HCT116 (cell line): ENCODE measurements around the gene CAND2. TPM values are rescaled to one million over a fixed set of nuclear protein-coding genes. Genes with fewer than 3 reads are reported as not detected.

Source experiments
- ATAC-seq: fragments of 200-7000 bp; cut with Tn5 transposase; 2 replicates; pipeline ENCODE4 v1.9.1; 2020; ENCODE audit warnings: mild to moderate bottlenecking, moderate library complexity
- BruUV-seq: library from RNA; stranded (reverse); fragments of 400-500 nt; replicated peaks from 2 replicates; lab custom pipeline; 2021; lab: Mats Ljungman, UMichigan
- CTCF ChIA-PET: fragments of 300-600 bp; sonication (Branson Sonifier 250); formaldehyde crosslinking; loops from one replicate; lab custom pipeline; 2021; ENCODE audit warnings: antibody characterized with exemption; lab: Charles Lee
- POLR2A ChIA-PET: fragments of 300-600, 350-600 bp; sonication (Branson Sonifier 250); formaldehyde crosslinking; loops from one replicate; lab custom pipeline; 2021; ENCODE audit warnings: antibody characterized with exemption; lab: Charles Lee
- RAD21 ChIA-PET, 2 experiments: fragments of 300-600 bp; sonication (Branson Sonifier 250); formaldehyde crosslinking; loops; one replicate each; lab custom pipeline; 2023; ENCODE audit warnings: low total read pairs in 2 of 2; ENCODE audit not compliant: uncharacterized antibody in 2 of 2, unreplicated experiment in 2 of 2, low non-redundant PET in 1 of 2; lab: Charles Lee
- DNase-seq: peaks from one replicate; pipeline ENCODE4 v3.0.0-alpha.2; 2010; ENCODE audit warnings: low read depth, low spot score
- H2AFZ ChIP-seq: fragments of 200-600 bp; shearing (Covaris generic), sonication (generic); 2 replicates; pipeline ENCODE4 v1.6.1; 2017; ENCODE audit warnings: low read depth, mixed run types, mixed read lengths, antibody characterized with exemption, low read length; ENCODE audit not compliant: poor library complexity, severe bottlenecking
- H3K27ac ChIP-seq: 2 replicates; pipeline ENCODE4 v1.5.1; 2012; ENCODE audit warnings: low read depth, low read length
- H3K27me3 ChIP-seq: fragments of 200-600 bp; sonication (generic); 2 replicates; pipeline ENCODE4 v1.6.1; 2016; ENCODE audit warnings: mixed run types, low read length, mixed read lengths; ENCODE audit not compliant: insufficient read depth
- H3K36me3 ChIP-seq, 2 experiments: fragments of 200-500 bp in 1 of 2; fragments of 200-600 bp in 1 of 2; sonication (Bioruptor generic) in 1 of 2; sonication (generic) in 1 of 2; 2 replicates each; pipeline versions ENCODE4 v1.5.1 to v1.6.1; 2014 to 2016; ENCODE audit warnings: low read length in 2 of 2, inconsistent platforms in 1 of 2, mixed read lengths in 1 of 2, mixed run types in 1 of 2; ENCODE audit not compliant: insufficient read depth in 2 of 2, control insufficient read depth in 1 of 2
- H3K4me1 ChIP-seq, 2 experiments: fragments of 200-600 bp in 1 of 2; sonication (generic) in 1 of 2; 2 replicates each; pipeline versions ENCODE4 v1.5.1 to v1.6.1; 2012 to 2017; ENCODE audit warnings: low read length in 2 of 2, inconsistent platforms in 1 of 2, mild to moderate bottlenecking in 1 of 2, mixed read lengths in 1 of 2, mixed run types in 1 of 2, moderate library complexity in 1 of 2; ENCODE audit not compliant: insufficient read depth in 2 of 2, control insufficient read depth in 1 of 2
- H3K4me2 ChIP-seq: fragments of 200-600 bp; sonication (generic); 2 replicates; pipeline ENCODE4 v1.6.1; 2017; ENCODE audit warnings: mixed run types, low read length, mixed read lengths
- H3K4me3 ChIP-seq, 2 experiments: fragments of 200-600 bp in 1 of 2; sonication (generic) in 1 of 2; replicated peaks in 1 of 2; 2 replicates each; pipeline ENCODE4 v1.5.1; 2011 to 2016; ENCODE audit warnings: low read length in 2 of 2, control low read depth in 1 of 2, low read depth in 1 of 2, mild to moderate bottlenecking in 1 of 2, mixed read lengths in 1 of 2, mixed run types in 1 of 2
- H3K79me2 ChIP-seq: fragments of 200-600 bp; sonication (generic); 2 replicates; pipeline ENCODE4 v1.6.1; 2017; ENCODE audit warnings: mild to moderate bottlenecking, mixed run types, low read length, moderate library complexity, mixed read lengths; ENCODE audit not compliant: insufficient read depth
- H3K9ac ChIP-seq: fragments of 200-600 bp; sonication (generic); 2 replicates; pipeline ENCODE4 v1.6.1; 2016; ENCODE audit warnings: low read length, mixed read lengths
- H3K9me2 ChIP-seq: fragments of 200-600 bp; sonication (generic), shearing (Covaris generic); 2 replicates; pipeline ENCODE4 v1.6.1; 2017; ENCODE audit warnings: mixed run types, mild to moderate bottlenecking, moderate library complexity; ENCODE audit not compliant: insufficient read depth
- H3K9me3 ChIP-seq, 2 experiments: fragments of 200-500 bp in 1 of 2; fragments of 200-600 bp in 1 of 2; sonication (Bioruptor generic) in 1 of 2; sonication (generic) in 1 of 2; 2 replicates each; pipeline ENCODE4 v1.6.1; 2014 to 2017; ENCODE audit warnings: low read length in 2 of 2, mixed read lengths in 2 of 2, inconsistent platforms in 1 of 2, low read depth in 1 of 2, mild to moderate bottlenecking in 1 of 2, mixed run types in 1 of 2, moderate library complexity in 1 of 2; ENCODE audit not compliant: control insufficient read depth in 1 of 2, insufficient read depth in 1 of 2
- H4K20me1 ChIP-seq: fragments of 200-600 bp; sonication (generic), shearing (Covaris generic); 2 replicates; pipeline ENCODE4 v1.6.1; 2017; ENCODE audit warnings: mixed run types, mild to moderate bottlenecking, moderate library complexity; ENCODE audit not compliant: insufficient read depth
- CEBPB ChIP-seq: IDR thresholded peaks from 2 replicates; pipeline ENCODE4 v1.6.1; 2012; ENCODE audit warnings: low read depth
- ELF1 ChIP-seq: IDR thresholded peaks from 2 replicates; pipeline ENCODE4 v1.6.1; 2012; ENCODE audit warnings: low read depth, borderline replicate concordance
- EZH2phosphoT487 ChIP-seq: fragments of 200-600 bp; IDR thresholded peaks from 2 replicates; pipeline ENCODE4 v1.6.1; 2018; ENCODE audit warnings: antibody characterized with exemption, borderline replicate concordance
- JUND ChIP-seq: IDR thresholded peaks from 2 replicates; pipeline ENCODE4 v1.6.1; 2012
- POLR2A ChIP-seq: IDR thresholded peaks from 2 replicates; pipeline ENCODE4 v1.7.0; 2011; ENCODE audit warnings: borderline replicate concordance; ENCODE audit not compliant: insufficient read depth, insufficient read length; ENCODE audit errors: extremely low read depth
- intact Hi-C: fragments of 100-400 bp; cut with micrococcal nuclease; formaldehyde crosslinking; loops from 2 replicates; pipeline ENCODE4 v1.10.0; 2022
- total RNA-seq: library from RNA; stranded (reverse); gene quantifications from one replicate; pipeline ENCODE4 v1.2.1, GENCODE V29; 2021; ENCODE audit not compliant: unreplicated experiment
- TF ChIP-seq, protein P1 (sequence below), 3 experiments: fragments of 200-600 bp in 1 of 3; sonication (generic) in 1 of 3; IDR thresholded peaks in 2 of 3; conservative IDR thresholded peaks in 1 of 3; 2 replicates each; pipeline ENCODE4 v1.5.1; 2012 to 2017; ENCODE audit warnings: low read depth in 2 of 3, low read length in 2 of 3, antibody characterized with exemption in 1 of 3, borderline replicate concordance in 1 of 3, control low read depth in 1 of 3, mild to moderate bottlenecking in 1 of 3, mixed read lengths in 1 of 3, mixed run types in 1 of 3, moderate library complexity in 1 of 3; ENCODE audit not compliant: insufficient read depth in 1 of 3

CAND2 gene
- total RNA-seq, 1 experiment from 2014 or later: not detected

DNA sequence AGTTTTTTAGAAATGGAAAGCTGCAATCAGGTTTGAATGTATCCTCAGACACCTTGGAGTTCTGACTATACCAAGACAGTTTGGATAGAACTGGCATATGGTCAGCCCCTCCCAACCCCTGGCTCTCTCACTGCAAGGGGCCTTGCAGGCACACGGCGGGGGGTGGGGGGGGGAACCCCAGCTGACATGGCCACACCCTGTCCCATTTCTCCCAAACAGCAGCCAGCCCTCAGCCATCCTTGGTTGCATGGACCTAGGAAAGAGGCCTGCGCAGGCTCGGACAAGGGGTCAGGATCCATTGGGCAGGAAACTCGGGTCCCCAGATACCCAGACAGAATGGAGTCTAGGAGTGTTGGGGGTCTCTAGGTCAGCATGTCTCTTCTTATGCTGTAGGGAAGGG is 14.5 kb downstream of the CAND2 start:
- intact Hi-C loops: no loop called here
- ATAC-seq (no peak), DNase-seq (no peak)
- no peaks in the 10 kb centered on the region for H3K9me2 ChIP-seq
- BruUV-seq: no TSS peak
- no peak for TF ChIP-seq ELF1
- no peak overlapping the region for H3K4me3 ChIP-seq
- H4K20me1 ChIP-seq: no peaks in the 10 kb centered on the region
- H3K27me3 ChIP-seq: no peaks in the 10 kb centered on the region
- H3K9me3 ChIP-seq: no peaks in the 10 kb centered on the region
- H3K27ac ChIP-seq: 0 out of 2 replicates have a peak overlapping the region, but pooled peaks have one; percentile 1
- no peak overlapping the region for H3K9ac ChIP-seq
- ChIA-PET RAD21 (no interaction called here), CTCF (interaction anchor here (1.2 to 2.4 kb wide), 7 partner anchors 8 to 101 kb away, joined by 3 to 22 read pairs (median 7); partner anchors contain the start of gene RPL32), POLR2A (interaction anchor here (1.1 to 1.5 kb wide), 2 partner anchors 12 to 21 kb away, joined by 3 read pairs; no protein-coding TSS in a partner anchor)
- no peaks in the 10 kb centered on the region for H3K36me3 ChIP-seq
- peak overlapping the region; percentile 86; the same call in 1 of the 2 replicates for H3K4me2 ChIP-seq
- H3K79me2 ChIP-seq: no peaks in the 10 kb centered on the region
- H3K4me1 ChIP-seq: peaks cover 9 to 16% of the 10 kb centered on the region in 2 experiments
- peak overlapping the region; percentile 93 for H2AFZ ChIP-seq

DNA sequence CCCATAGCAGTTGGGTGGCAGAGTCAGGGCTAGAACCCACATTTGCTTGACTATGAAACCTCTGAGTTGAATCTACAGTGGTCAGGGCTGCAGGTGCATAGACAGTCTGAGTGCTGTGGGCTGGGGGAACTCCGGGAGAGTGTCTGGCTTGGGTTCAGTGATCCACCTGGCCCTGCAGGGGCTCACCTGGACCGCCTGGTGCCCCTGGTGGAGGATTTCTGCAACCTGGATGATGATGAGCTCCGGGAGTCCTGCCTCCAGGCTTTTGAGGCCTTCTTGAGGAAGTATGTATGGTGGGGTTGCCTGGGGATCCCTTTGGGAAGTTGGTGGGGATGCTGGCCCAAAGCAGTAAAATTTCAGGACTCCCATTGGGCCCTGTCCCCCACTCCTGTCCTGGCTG is 16.3 kb downstream of the CAND2 start:
- Histone ChIP-seq H4K20me1 (no peaks in the 10 kb centered on the region), H3K79me2 (no peaks in the 10 kb centered on the region), H3K4me1 (peaks cover 9 to 16% of the 10 kb centered on the region in 2 experiments), H3K36me3 (no peaks in the 10 kb centered on the region), H3K27me3 (no peaks in the 10 kb centered on the region), H3K9me2 (no peaks in the 10 kb centered on the region), H2AFZ (no peak overlapping the region), H3K9me3 (no peaks in the 10 kb centered on the region), H3K4me3 (no peak overlapping the region), H3K4me2 (no peak overlapping the region), H3K27ac (no peak overlapping the region), H3K9ac (no peak overlapping the region)
- ChIA-PET CTCF (interaction anchor here (1.2 to 1.6 kb wide), 2 partner anchors 10 to 20 kb away, joined by 3 to 4 read pairs; no protein-coding TSS in a partner anchor), RAD21 (no interaction called here), POLR2A (no interaction called here)
- intact Hi-C loops: no loop called here
- BruUV-seq: no TSS peak
- TF ChIP-seq, protein P1, sequence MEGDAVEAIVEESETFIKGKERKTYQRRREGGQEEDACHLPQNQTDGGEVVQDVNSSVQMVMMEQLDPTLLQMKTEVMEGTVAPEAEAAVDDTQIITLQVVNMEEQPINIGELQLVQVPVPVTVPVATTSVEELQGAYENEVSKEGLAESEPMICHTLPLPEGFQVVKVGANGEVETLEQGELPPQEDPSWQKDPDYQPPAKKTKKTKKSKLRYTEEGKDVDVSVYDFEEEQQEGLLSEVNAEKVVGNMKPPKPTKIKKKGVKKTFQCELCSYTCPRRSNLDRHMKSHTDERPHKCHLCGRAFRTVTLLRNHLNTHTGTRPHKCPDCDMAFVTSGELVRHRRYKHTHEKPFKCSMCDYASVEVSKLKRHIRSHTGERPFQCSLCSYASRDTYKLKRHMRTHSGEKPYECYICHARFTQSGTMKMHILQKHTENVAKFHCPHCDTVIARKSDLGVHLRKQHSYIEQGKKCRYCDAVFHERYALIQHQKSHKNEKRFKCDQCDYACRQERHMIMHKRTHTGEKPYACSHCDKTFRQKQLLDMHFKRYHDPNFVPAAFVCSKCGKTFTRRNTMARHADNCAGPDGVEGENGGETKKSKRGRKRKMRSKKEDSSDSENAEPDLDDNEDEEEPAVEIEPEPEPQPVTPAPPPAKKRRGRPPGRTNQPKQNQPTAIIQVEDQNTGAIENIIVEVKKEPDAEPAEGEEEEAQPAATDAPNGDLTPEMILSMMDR (IDR thresholded peaks at IDR 0.05 in 2 of 3, conservative IDR thresholded peaks at IDR 0.05 in 1 of 3; ENCODE audit: borderline replicate concordance in 1 of 3, insufficient read depth in 1 of 3, low read depth in 2 of 3, low read length in 2 of 3): 0 out of 6 replicates have a peak, but pooled peaks of 1 of the 3 experiments have one; percentile 9
- TF ChIP-seq POLR2A: no peak
- TF ChIP-seq CEBPB: no peak
- TF ChIP-seq JUND: no peak
- no peak for TF ChIP-seq EZH2phosphoT487
- no peak for DNase-seq
- ATAC-seq: no peak
